GM19324 (cell line): ENCODE measurements around the gene ADGRF4.
"Not testable (repeated sequence)": the region's sequence is repeated elsewhere in the genome, so short reads cannot be mapped to it uniquely, and the experiment has no call there.

Experiments
- ATAC-seq: cut with Tn5 transposase; IDR thresholded peaks from one replicate; pipeline ENCODE4 v1.9.1; 2021; ENCODE audit warnings: mild to moderate bottlenecking, moderate library complexity; ENCODE audit not compliant: unreplicated experiment, low FRiP score

The ADGRF4 gene

GRCh38 chr6:47733879-47734558 is 35.6 kb downstream of the ADGRF4 start:
- no peak for ATAC-seq

DNA sequence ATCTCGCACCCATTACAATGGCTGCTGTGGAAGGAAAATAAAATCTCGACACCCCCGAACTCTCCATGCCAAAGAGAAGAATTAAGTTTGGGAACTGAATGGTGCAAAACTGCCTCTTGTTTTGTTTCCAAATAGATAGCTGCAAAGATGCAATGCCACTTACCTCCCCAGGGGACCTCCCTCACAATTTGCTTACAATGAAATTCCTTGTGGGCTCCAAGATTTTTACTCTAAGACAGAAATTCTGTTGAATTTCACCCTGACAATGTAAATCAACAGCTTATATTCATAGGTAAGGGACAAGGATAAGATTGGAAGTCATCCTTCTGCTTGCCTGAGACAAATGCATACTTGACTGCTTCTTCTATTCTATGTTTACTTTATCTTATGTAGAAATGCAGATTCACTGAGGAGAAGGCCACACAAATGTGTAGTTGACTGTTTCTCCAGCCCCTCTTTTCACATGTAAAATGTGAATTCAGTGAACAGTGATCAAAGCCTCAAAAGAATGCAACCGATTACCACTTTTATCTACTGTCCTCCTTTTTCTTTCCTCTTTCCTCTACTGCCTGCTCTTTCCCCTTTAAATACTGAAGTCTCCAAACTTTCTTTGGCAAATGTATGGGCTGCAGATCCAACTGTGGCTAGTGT is 36.6 kb downstream of the ADGRF4 start:
- ATAC-seq, result no peak

DNA sequence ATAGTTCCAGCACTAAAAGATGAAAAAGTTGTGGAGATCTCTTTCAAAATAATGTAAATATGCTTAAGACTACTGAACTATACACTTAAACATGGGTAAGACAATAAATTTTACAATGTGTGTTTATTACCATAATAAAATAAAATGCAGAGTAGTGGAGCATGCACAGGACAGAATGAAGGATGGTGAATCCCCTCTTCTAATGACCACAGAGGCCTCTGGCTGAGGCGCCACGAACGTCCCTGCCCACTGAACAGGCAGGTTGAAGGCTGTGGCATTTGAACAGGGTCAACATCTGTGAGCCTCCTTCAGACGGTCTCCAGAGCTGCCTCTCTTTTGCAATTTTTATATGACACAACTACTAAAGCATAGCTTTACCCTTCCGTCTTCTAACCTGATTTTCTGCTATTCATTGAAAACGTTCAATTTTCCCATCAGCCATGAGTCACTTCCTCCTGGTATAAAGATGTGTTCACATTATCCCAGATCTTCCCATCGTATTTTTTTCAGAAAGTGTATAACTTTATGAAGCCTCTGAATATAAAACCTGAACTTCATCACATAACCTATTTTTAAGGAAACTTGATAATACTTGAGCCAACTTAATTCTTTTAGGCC is 37.8 kb downstream of the ADGRF4 start:
- no peak for ATAC-seq

GRCh38 chr6:47737406-47737805 is 39.0 kb downstream of the ADGRF4 start:
- no peak for ATAC-seq

GRCh38 chr6:47740714-47741113 is 42.3 kb downstream of the ADGRF4 start:
- ATAC-seq, result no peak

DNA sequence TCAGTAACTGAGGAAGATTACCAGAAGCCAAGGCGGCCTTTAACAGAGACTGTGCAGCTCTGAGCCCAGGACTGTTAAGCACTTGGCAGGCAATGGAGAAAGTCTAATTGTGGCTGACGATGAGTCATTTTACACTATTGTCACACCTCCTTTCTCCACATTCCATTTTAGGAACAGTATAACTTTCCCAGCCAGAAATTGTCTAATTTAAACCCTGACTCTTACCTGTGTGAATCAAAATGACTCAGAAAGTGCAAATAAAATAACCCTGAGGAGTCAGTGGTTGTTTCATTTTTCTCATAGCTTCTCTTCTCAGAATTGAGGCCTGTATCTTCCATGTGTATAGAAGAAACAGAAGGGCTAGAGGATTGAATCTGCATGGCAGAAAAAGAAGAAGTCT is 43.4 kb downstream of the ADGRF4 start:
- no peak for ATAC-seq

GRCh38 chr6:47743744-47744143 is 45.4 kb downstream of the ADGRF4 start:
- no peak for ATAC-seq

DNA sequence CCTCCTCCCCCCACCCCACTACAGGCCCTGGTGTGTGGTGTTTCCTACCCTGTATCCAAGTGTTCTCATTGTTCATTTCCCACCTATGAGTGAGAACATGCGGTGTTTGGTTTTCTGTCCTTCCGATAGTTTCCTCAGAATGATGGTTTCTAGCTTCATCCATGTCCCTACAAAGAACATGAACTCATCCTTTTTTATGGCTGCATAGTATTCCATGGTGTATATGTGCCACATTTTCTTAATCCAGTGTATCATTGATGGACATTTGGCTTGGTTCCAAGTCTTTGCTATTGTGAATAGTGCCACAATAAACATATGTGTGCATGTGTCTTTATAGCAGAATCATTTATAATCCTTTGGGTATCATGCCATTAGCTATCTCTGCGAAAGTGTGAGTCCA is 46.9 kb downstream of the ADGRF4 start:
- not testable (repeated sequence) for ATAC-seq

DNA sequence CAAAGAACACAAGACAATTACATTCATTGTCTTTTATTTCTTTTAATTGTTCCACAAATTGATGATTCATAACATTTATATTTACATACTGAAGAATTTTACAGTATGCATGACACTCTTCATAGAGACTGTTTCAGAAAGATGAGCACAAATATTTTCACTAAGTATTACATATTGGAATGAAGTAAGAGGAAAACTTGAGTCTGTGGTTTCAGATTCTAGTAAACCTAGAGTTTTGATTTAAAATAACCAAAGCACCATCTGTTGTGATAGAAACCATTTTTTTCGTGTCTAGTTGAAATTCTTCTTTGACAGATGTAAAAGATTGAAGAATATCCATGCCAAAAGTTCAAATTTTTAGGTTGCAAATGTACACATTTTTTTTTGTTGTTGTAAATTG is 51.4 kb downstream of the ADGRF4 start:
- ATAC-seq, result no peak

- ATAC-seq, result no peak
Observed at GRCh38 chr6:47752801-47753200, 54.4 kb downstream of the ADGRF4 start.

- ATAC-seq, result no peak
Observed at GRCh38 chr6:47759364-47759763, 61.0 kb downstream of the ADGRF4 start.

- ATAC-seq, result no peak
Observed at GRCh38 chr6:47762502-47762901, 64.1 kb downstream of the ADGRF4 start.

DNA sequence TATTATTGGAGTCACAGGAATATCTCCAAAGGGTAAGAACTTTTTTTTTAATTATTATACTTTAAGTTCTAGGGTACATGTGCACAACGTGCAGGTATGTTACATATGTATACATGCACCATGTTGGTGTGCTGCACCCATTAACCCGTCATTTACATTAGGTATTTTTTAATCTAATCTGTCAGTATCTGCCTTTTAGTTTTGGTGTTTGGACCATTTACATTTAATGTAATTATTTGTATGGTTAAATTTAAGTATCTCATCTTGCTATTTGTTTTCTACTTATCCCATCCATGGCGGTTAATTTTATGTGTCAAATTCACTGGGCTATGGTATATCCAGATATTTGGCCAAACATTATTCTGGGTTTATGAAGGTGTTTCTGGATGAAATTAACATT is 68.1 kb downstream of the ADGRF4 start:
- ATAC-seq, result no peak

GRCh38 chr6:47767102-47767501 is 68.7 kb downstream of the ADGRF4 start:
- no peak for ATAC-seq

- no peak for ATAC-seq
Observed at GRCh38 chr6:47769982-47770381, 71.6 kb downstream of the ADGRF4 start.
